Measurements from ENCODE around the gene SLC39A10. TPM values are rescaled to one million over a fixed set of nuclear protein-coding genes. Genes with fewer than 3 reads are reported as not detected.
"Not testable (repeated sequence)": the region's sequence is repeated elsewhere in the genome, so short reads cannot be mapped to it uniquely, and the experiment has no call there.

Gene SLC39A10
- total and polyA plus RNA-seq, 2 donors (not counting 1 experiment from before 2014, with no cell fraction given): 18.6 to 99.3 TPM

DNA sequence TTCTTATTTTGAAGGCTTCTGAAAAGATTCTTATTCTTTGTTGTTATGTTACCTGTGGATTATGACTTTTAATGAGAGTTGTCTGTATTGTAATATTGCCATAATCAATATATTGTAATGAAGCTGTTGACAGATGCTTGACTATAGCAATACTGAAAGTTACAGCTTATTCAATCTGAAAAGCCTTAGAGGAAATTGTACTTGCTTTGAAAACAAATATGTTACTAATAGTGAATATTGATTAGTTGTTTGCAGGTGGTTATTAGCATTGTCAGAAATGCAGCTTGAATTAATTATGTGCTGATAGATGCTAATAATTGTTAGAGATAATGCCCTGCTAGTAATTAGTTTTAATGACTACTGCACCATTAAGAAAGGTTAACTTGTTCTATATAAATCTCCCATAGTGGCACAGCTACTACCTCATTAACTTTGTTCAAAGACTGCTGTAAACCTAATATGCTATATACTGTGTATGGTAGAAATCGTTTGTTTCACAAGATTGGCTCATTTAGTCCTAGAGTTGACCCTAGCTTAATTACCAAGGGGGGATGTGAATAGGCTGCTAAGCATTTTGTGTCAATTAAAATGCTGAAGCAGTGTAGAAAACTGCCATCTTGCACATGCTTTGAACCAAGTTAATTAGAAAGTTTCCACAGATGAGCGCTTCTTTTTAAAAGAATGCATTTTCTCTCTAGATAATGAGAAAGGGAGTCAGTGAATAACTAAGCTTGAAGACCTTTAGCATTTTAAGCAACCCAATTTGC is 30.5 kb downstream of the SLC39A10 start:
- intact Hi-C loops (cut with micrococcal nuclease): no loop called here
- H3K79me2 ChIP-seq (ENCODE audit: control insufficient read depth, insufficient read depth, low read length): peaks cover 32% of the 10 kb centered on the region
- H3K4me3 Mint-ChIP-seq: no peak overlapping the region
- H3K27ac Mint-ChIP-seq: no peak overlapping the region
- no peaks in the 10 kb centered on the region for H4K20me1 ChIP-seq (ENCODE audit: control insufficient read depth, insufficient read depth, low read length, poor library complexity, severe bottlenecking)
- no CpG with 5 or more reads among the region's 2 CpGs for WGBS (ENCODE audit: insufficient coverage)
- no peaks in the 10 kb centered on the region for H3K27me3 Mint-ChIP-seq
- peaks cover 3 to 30% of the 10 kb centered on the region in 2 experiments for H3K36me3 ChIP-seq (replicated peaks in 1 of 2; ENCODE audit: control extremely low read depth in 1 of 2, control insufficient read depth in 1 of 2, extremely low read depth in 1 of 2, insufficient read depth in 2 of 2, low read length in 1 of 2)
- no peak overlapping the region for H3K9ac ChIP-seq (ENCODE audit: low read length)
- H3K4me1 ChIP-seq (ENCODE audit: control insufficient read depth in 2 of 2, insufficient read depth in 2 of 2, low read length in 2 of 2): peaks cover 0 to 9% of the 10 kb centered on the region in 2 donors
- DNase-seq: no peak
- H2AFZ ChIP-seq (ENCODE audit: insufficient read depth, low read depth, low read length, poor library complexity, severe bottlenecking): no peak overlapping the region
- peaks cover 23% of the 10 kb centered on the region for H3K4me1 Mint-ChIP-seq
- H3K9me3 ChIP-seq (ENCODE audit: control extremely low read depth in 1 of 3, control insufficient read depth in 2 of 3, insufficient read depth in 1 of 3, low read length in 2 of 3): peaks cover 0 to 2% (median 0%) of the 10 kb centered on the region in 3 donors
- H3K4me2 ChIP-seq (replicated peaks; ENCODE audit: low read depth, low read length, poor library complexity, severe bottlenecking): no peak overlapping the region
- ChIA-PET POLR2A (no interaction called here), CTCF (interaction anchor here (0.8 to 1.6 kb wide), 3 partner anchors 20 to 189 kb away, joined by 3 to 5 read pairs (median 4); no protein-coding TSS in a partner anchor)
- ATAC-seq (ENCODE audit: low read depth): no peak
- H3K4me3 ChIP-seq (ENCODE audit: control extremely low read depth in 1 of 5, extremely low read depth in 1 of 5, insufficient read depth in 1 of 5, low read depth in 2 of 5, low read length in 4 of 5): no peak overlapping the region
- TF ChIP-seq EZH2 (IDR thresholded peaks at IDR 0.05; ENCODE audit: borderline replicate concordance, insufficient read depth, low read depth, low read length, poor library complexity, severe bottlenecking) (no peak), CTCF (IDR thresholded peaks at IDR 0.05) (no peak)
- H3K9me3 Mint-ChIP-seq (ENCODE audit: insufficient read depth): peaks cover 9% of the 10 kb centered on the region
- H3K27me3 ChIP-seq (replicated peaks in 1 of 4; ENCODE audit: control extremely low read depth in 1 of 4, control insufficient read depth in 3 of 4, insufficient read depth in 4 of 4, low read length in 3 of 4): no peaks in the 10 kb centered on the region
- no peak overlapping the region for H3K27ac ChIP-seq (ENCODE audit: low read length in 2 of 2)

GRCh38 chr2:195692531-195692930 is 35.5 kb downstream of the SLC39A10 start:
- peaks cover 43% of the 10 kb centered on the region for H3K79me2 ChIP-seq (ENCODE audit: control insufficient read depth, insufficient read depth, low read length)
- POLR2A ChIA-PET: not testable (repeated sequence)
- H3K4me1 Mint-ChIP-seq: peaks cover 47% of the 10 kb centered on the region

More at GRCh38 chr2:195692531-195692930, 35.5 kb downstream of the SLC39A10 start:
- H3K9ac ChIP-seq (ENCODE audit: low read length); H3K27me3 Mint-ChIP-seq; H3K4me3 ChIP-seq (ENCODE audit: control extremely low read depth in 1 of 5, extremely low read depth in 1 of 5, insufficient read depth in 1 of 5, low read depth in 2 of 5, low read length in 4 of 5); ATAC-seq (ENCODE audit: low read depth); H3K4me1 ChIP-seq (ENCODE audit: control insufficient read depth in 2 of 2, insufficient read depth in 2 of 2, low read length in 2 of 2); H4K20me1 ChIP-seq (ENCODE audit: control insufficient read depth, insufficient read depth, low read length, poor library complexity, severe bottlenecking); intact Hi-C loops (cut with micrococcal nuclease); H3K27me3 ChIP-seq (replicated peaks in 1 of 4; ENCODE audit: control extremely low read depth in 1 of 4, control insufficient read depth in 3 of 4, insufficient read depth in 4 of 4, low read length in 3 of 4); DNase-seq; H3K4me2 ChIP-seq (replicated peaks; ENCODE audit: low read depth, low read length, poor library complexity, severe bottlenecking); H3K27ac ChIP-seq (ENCODE audit: low read length in 2 of 2); H3K4me3 Mint-ChIP-seq; H2AFZ ChIP-seq (ENCODE audit: insufficient read depth, low read depth, low read length, poor library complexity, severe bottlenecking); H3K27ac Mint-ChIP-seq: not testable (repeated sequence)
- H3K36me3 ChIP-seq (replicated peaks in 1 of 2; ENCODE audit: control extremely low read depth in 1 of 2, control insufficient read depth in 1 of 2, extremely low read depth in 1 of 2, insufficient read depth in 2 of 2, low read length in 1 of 2): peaks cover 4 to 15% of the 10 kb centered on the region in 2 experiments
- peaks cover 24% of the 10 kb centered on the region for H3K9me3 Mint-ChIP-seq (ENCODE audit: insufficient read depth)
- H3K9me3 ChIP-seq (ENCODE audit: control extremely low read depth in 1 of 3, control insufficient read depth in 2 of 3, insufficient read depth in 1 of 3, low read length in 2 of 3): peaks cover 7 to 14% (median 11%) of the 10 kb centered on the region in 3 donors
- WGBS (ENCODE audit: insufficient coverage): 83% methylated on average over 1 of the region's 3 CpGs
- CTCF ChIA-PET: interaction anchor here (1.2 kb wide), 1 partner anchor 133 kb away, joined by 6 read pairs; no protein-coding TSS in a partner anchor
